Liver (tissue), 9 donors: Measurements from ENCODE around the gene AJM1. TPM values are rescaled to one million over a fixed set of nuclear protein-coding genes. Genes with fewer than 3 reads are reported as not detected.

Experiments used
- DNase-seq: peaks from one replicate; pipeline ENCODE4 v3.0.0-alpha.2; 2017; ENCODE audit warnings: low spot score
- H3K27ac ChIP-seq, 2 donors: one replicate each; pipeline ENCODE4 v1.7.0; 2013; ENCODE audit warnings: inconsistent platforms in 2 of 2, low read length in 2 of 2, control low read depth in 1 of 2, low read depth in 1 of 2, mild to moderate bottlenecking in 1 of 2
- H3K27me3 ChIP-seq, 4 donors: one replicate each; pipeline versions ENCODE4 v1.6.1 to v1.7.0; 2013; ENCODE audit warnings: low read length in 3 of 4, inconsistent platforms in 1 of 4, mild to moderate bottlenecking in 1 of 4, moderate library complexity in 1 of 4; ENCODE audit not compliant: control insufficient read depth in 4 of 4, insufficient read depth in 4 of 4
- H3K36me3 ChIP-seq, 4 donors: one replicate each; pipeline versions ENCODE4 v1.6.1 to v1.7.0; 2013; ENCODE audit warnings: low read length in 3 of 4, mild to moderate bottlenecking in 3 of 4, low read depth in 1 of 4, moderate library complexity in 1 of 4; ENCODE audit not compliant: control insufficient read depth in 4 of 4, insufficient read depth in 3 of 4
- H3K4me1 ChIP-seq, 4 donors: one replicate each; pipeline versions ENCODE4 v1.6.1 to v1.7.0; 2013; ENCODE audit warnings: low read length in 3 of 4, mild to moderate bottlenecking in 3 of 4, moderate library complexity in 1 of 4; ENCODE audit not compliant: control insufficient read depth in 4 of 4, insufficient read depth in 4 of 4
- H3K4me3 ChIP-seq, 3 donors: one replicate each; pipeline versions ENCODE4 v1.6.1 to v1.7.0; 2013; ENCODE audit warnings: low read length in 3 of 3, control low read depth in 1 of 3, low read depth in 1 of 3, mild to moderate bottlenecking in 1 of 3
- H3K9ac ChIP-seq, 2 donors: one replicate each; pipeline ENCODE4 v1.7.0; 2013; ENCODE audit warnings: low read length in 2 of 2, mild to moderate bottlenecking in 2 of 2, moderate library complexity in 2 of 2, control low read depth in 1 of 2, low read depth in 1 of 2
- H3K9me3 ChIP-seq, 4 donors: one replicate each; pipeline versions ENCODE4 v1.6.1 to v1.7.0; 2013; ENCODE audit warnings: low read length in 3 of 4; ENCODE audit not compliant: control insufficient read depth in 4 of 4
- ATF3 ChIP-seq: IDR thresholded peaks from 2 replicates; pipeline ENCODE4 v1.6.1; 2016; ENCODE audit warnings: antibody characterized with exemption
- FOXA1 ChIP-seq: IDR thresholded peaks from 2 replicates; pipeline ENCODE4 v1.6.1; 2016; ENCODE audit warnings: antibody characterized with exemption
- FOXA2 ChIP-seq: IDR thresholded peaks from 2 replicates; pipeline ENCODE4 v1.6.1; 2016; ENCODE audit warnings: antibody characterized with exemption
- GABPA ChIP-seq, 2 donors: IDR thresholded peaks in 1 of 2; conservative IDR thresholded peaks in 1 of 2; 2 replicates each; pipeline ENCODE4 v1.6.1; 2016; ENCODE audit warnings: antibody characterized with exemption in 2 of 2, mild to moderate bottlenecking in 1 of 2, moderate library complexity in 1 of 2
- HNF4G ChIP-seq: IDR thresholded peaks from 2 replicates; pipeline ENCODE4 v1.6.1; 2016; ENCODE audit warnings: antibody characterized with exemption
- JUND ChIP-seq, 2 donors: IDR thresholded peaks; 2 replicates each; pipeline ENCODE4 v1.6.1; 2016; ENCODE audit warnings: antibody characterized with exemption in 2 of 2
- MAX ChIP-seq: IDR thresholded peaks from 2 replicates; pipeline ENCODE4 v1.6.1; 2016; ENCODE audit warnings: antibody characterized with exemption
- NR2F2 ChIP-seq: IDR thresholded peaks from 2 replicates; pipeline ENCODE4 v1.6.1; 2016; ENCODE audit warnings: antibody characterized with exemption
- RAD21 ChIP-seq, 2 donors: IDR thresholded peaks; 2 replicates each; pipeline ENCODE4 v1.6.1; 2016; ENCODE audit warnings: antibody characterized with exemption in 2 of 2, mild to moderate bottlenecking in 2 of 2
- REST ChIP-seq: IDR thresholded peaks from 2 replicates; pipeline ENCODE4 v1.6.1; 2016; ENCODE audit warnings: antibody characterized with exemption, mild to moderate bottlenecking
- RXRA ChIP-seq, 2 donors: IDR thresholded peaks; 2 replicates each; pipeline ENCODE4 v1.6.1; 2017 to 2018; ENCODE audit warnings: antibody characterized with exemption in 2 of 2, mild to moderate bottlenecking in 1 of 2
- SP1 ChIP-seq: IDR thresholded peaks from 2 replicates; pipeline ENCODE4 v1.6.1; 2018; ENCODE audit warnings: antibody characterized with exemption, mild to moderate bottlenecking
- TAF1 ChIP-seq: conservative IDR thresholded peaks from 2 replicates; pipeline ENCODE4 v1.6.1; 2016; ENCODE audit warnings: antibody characterized with exemption, mild to moderate bottlenecking
- YY1 ChIP-seq: IDR thresholded peaks from 2 replicates; pipeline ENCODE4 v1.6.1; 2016; ENCODE audit warnings: antibody characterized with exemption, mild to moderate bottlenecking
- WGBS: extraction: QIAGEN DNeasy Blood & Tissue Kit; methylation state at CpG from one replicate; pipeline ENCODE4 v1.1.7; 2013; 5-methylcytosine and 5-hydroxymethylcytosine counted together
- polyA plus RNA-seq, 2 donors: library from polyadenylated mRNA; stranded (reverse) in 1 of 2; unstranded in 1 of 2; fragments of 200-250 nt in 1 of 2; fragments of >200 nt in 1 of 2; fragmentation: Nextera tagmentation in 1 of 2; extraction: Ambion mirVana in 1 of 2; gene quantifications; one replicate each; pipeline versions ENCODE4 v1.2.1 to v1.2.3, GENCODE V29; 2013 to 2015
- total RNA-seq, 2 donors: library from RNA; depleted of rRNA; stranded (reverse); fragments of >200 nt; gene quantifications; one replicate each; pipeline ENCODE4 v1.2.3, GENCODE V29; 2014
- donor health status: healthy.
- donor health status: healthy.
- donor health status: healthy.
- donor health status: healthy.
- donor health status: healthy.

AJM1 gene
- total and polyA plus RNA-seq, 4 donors: 0.56 to 2.3 (median 0.82) TPM

GRCh38 chr9:136854113-136854841, 12.0 kb downstream of the AJM1 start:
- Histone ChIP-seq H3K27ac (no peak overlapping the region), H3K4me1 (peaks cover 30 to 68% (median 47%) of the 10 kb centered on the region in 4 donors), H3K27me3 (no peaks in the 10 kb centered on the region), H3K4me3 (no peak overlapping the region), H3K9me3 (no peaks in the 10 kb centered on the region), H3K36me3 (peaks cover 0 to 5% (median 0%) of the 10 kb centered on the region in 4 donors), H3K9ac (no peak overlapping the region)
- WGBS: 88% methylated on average over 30 of the region's 30 CpGs
- DNase-seq: no peak
- no peak for TF ChIP-seq MAX
- no peak for TF ChIP-seq HNF4G
- TF ChIP-seq FOXA1: no peak
- no peak for TF ChIP-seq TAF1
- no peak for TF ChIP-seq NR2F2
- TF ChIP-seq SP1: no peak
- TF ChIP-seq RXRA (IDR thresholded peaks at IDR 0.05): no peak
- no peak for TF ChIP-seq RAD21 (IDR thresholded peaks at IDR 0.05)

- Histone ChIP-seq H3K9me3 (no peaks in the 10 kb centered on the region), H3K4me1 (peaks cover 33 to 71% (median 50%) of the 10 kb centered on the region in 4 donors), H3K27me3 (no peaks in the 10 kb centered on the region), H3K27ac (no peak overlapping the region), H3K36me3 (peaks cover 0 to 5% (median 0%) of the 10 kb centered on the region in 4 donors), H3K4me3 (no peak overlapping the region), H3K9ac (no peak overlapping the region)
- TF ChIP-seq YY1 (no peak), GABPA (IDR thresholded peaks at IDR 0.05 in 1 of 2, conservative IDR thresholded peaks at IDR 0.05 in 1 of 2) (no peak), HNF4G (no peak), JUND (IDR thresholded peaks at IDR 0.05) (no peak), SP1 (no peak), REST (no peak), FOXA1 (no peak), FOXA2 (no peak), RAD21 (IDR thresholded peaks at IDR 0.05) (no peak), ATF3 (no peak)
- no peak for DNase-seq
- WGBS: 92% methylated on average over 23 of the region's 23 CpGs
These were observed 12.7 kb downstream of the AJM1 start for GRCh38 chr9:136854842-136855460.
